Lung microvascular endothelial cell (primary cell): ENCODE data around the gene ITPKC. TPM values are rescaled to one million over a fixed set of nuclear protein-coding genes. Genes with fewer than 3 reads are reported as not detected.

Experiments
- DNase-seq, 2 donors: peaks; one replicate each; pipeline versions ENCODE4 v3.0.0 to v3.0.0-alpha.2; 2010; ENCODE audit warnings: low read depth in 2 of 2
- total RNA-seq: library from RNA; depleted of rRNA; stranded (reverse); fragments of >200 nt; gene quantifications from 2 replicates; pipeline ENCODE4 v1.2.1, GENCODE V29; 2014

Gene ITPKC
- total RNA-seq, 1 donor from 2014 or later = 25.6 TPM

DNA sequence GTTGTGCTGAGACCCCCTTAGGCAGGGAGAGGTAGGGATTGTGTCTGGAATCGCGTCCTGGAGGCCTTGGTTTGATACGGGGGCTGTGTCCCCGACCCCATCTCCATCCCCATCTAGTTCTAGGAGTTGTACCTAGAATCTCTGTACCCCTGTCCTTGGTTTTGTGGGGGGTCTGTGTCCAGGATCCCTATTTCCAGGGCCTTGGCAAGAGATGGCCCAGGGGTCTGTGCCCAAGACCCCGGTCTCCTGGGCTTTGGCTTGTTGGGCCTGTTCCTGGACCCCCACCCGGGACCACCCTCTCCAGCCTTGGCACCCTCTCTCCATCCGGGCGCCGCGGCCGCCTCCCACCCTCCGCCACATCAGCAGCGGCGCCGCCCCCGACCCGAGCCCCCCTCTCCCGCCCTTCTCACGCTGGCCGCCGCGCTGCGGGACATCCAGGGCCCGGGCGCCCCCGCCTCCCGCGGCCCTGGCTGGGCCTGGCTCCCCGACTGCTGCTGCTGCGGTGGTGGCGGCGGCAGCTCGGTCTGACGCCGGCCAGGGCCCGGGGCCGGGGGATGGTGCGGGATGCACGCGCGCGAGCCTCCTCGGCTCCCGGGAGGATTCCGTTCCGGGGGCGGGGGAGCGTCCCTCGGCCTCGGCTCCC is 26.7 kb upstream of the ITPKC start, which contains the start of gene NUMBL:
NUMBL (minus strand) TSS at position 602 of the 643 bp plus-strand sequence; CDS start at position 434, 168 bp downstream.
- DNase-seq = no peak

DNA sequence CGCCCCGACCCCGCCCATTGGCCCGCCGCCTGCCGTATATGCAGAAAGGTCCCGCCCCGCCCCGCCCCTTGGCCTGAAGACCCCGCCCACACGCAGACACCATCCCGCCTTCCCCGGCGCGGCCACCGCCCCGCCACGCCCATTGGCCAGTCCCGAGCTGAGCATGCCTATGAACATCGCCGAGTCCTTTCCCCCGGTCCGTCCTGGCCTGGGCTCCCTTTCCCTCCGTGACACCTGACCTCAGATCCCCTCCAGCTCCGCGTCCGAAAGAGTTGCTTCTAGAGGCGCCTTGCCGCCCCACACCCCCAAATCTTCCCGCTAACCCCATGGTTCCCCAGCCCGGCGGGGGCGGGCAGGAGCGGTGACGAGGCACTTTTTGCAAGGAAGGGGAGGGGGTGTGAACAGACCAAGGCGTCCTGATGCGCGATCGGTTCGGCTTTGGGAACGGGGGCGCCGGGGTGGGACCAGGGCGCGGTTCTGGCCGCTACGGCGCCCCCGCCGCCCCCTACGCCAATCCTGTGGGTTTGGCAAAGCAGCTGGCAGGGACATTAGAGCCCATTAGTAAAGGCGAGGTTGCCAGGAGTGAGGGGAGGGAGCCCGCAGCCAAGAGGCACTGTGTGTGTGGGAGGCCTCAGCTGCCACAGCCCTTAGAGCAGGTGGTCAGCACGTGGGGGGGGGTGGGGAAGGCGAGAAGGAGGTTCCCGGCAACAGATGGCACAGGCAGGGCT is 26.1 kb upstream of the ITPKC start:
- peak; percentile 93 to 94 for DNase-seq

DNA sequence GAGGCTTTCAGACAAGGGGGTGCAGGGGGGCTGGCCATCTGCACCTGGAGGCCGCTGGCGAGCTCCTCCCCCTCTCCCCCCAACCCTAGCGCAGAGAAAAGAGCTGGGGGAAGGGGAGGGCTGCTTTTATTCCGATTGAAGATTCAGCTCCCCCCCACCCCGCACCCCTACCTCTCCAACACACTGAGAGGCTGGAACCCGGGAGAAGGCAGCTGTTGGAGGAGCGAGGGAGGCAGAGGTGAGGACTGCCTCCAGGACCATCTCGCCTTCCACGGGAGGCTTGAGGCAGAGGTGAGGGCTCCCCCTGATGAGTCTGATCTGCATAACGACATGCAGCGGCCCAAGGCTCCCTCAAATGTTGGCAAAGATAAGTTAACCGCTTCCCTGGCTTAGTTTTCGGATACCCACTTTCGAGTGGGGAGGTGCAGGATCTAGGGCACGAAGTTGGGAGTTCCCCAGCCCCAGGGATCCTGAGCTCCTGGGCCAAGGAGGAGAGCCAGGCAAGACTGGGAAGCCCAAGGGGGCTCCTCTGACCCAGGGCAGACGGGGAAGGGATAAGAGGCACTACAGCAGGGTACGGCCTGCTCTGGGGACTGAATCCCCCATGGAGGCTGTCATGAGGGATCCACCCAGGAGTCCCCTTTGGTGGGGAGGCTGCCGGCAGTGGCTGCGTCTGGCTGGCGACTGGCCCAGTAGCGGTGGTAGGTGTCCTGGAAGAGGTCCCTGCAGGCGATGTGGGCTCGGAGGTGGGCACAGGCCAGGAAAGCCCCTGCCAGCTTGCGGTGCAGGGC is 25.3 kb upstream of the ITPKC start:
- no peak for DNase-seq

DNA sequence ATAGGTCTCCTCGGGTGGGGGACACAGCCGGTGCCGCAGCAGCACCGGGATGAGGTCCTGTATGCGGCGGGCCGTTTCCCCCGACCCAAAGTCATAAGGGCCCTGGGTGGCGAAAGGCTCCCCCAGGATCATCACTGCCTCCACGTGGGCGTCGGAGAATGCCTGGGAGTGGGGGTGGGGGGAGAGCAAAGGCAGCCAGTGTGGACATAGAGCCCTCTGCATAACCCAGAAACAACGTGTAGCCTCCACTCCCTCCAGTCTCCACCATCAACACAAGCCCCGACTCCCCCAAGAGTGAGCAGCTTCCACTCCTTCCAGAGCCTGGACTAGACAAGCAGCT is 24.7 kb upstream of the ITPKC start:
- DNase-seq = no peak

DNA sequence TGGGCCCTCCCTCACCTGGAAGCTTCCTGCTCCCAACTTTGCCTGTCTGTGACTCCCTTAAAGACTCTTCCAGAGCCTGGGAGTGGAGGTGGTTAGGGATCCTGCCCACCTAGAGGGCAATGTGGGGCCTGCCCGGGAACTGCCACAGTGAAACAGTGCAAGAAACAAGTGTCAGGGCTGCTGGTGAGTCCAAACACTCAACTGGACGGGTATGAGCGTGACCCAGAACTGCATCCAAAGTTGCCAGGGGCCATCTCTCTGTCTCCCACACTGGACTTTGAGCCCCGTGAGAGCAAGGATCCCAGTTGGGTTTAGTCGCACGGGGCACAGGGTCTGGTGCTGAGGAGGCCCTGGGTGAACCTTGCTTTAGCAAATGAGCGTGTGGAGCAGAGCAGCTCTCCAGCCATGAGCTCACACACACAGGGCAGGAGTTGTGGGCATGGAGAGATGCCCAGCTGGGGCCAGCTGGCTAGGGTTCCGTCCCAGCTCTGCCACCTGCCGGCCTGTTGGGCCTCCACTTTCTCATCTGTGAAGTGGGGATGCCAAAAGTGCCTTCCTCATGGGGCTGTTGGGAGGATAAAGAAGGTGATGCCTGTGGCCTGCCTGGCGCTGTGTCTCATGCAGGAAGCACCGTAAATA is 23.6 kb upstream of the ITPKC start:
- no peak for DNase-seq

DNA sequence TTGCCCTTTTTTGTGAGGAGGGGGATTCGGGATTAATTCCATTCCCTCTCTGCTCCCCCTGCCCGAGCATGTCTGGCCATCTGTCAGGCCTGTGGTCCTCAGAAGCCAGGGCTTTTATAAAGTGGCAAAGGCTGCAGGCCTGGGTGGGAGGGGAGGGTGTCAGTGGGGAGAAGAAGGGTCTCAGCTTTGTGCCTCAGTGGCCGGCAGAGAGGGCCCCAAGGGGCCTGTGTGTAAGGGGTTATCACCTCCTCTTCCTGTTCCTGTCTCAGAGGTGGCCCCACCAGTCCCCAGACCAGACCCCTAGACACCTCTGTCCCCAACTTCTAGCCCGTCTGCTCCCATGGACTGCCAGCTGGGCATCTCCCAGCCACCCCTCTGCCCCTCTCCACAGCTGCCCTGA is 23.0 kb upstream of the ITPKC start:
- DNase-seq = no peak

DNA sequence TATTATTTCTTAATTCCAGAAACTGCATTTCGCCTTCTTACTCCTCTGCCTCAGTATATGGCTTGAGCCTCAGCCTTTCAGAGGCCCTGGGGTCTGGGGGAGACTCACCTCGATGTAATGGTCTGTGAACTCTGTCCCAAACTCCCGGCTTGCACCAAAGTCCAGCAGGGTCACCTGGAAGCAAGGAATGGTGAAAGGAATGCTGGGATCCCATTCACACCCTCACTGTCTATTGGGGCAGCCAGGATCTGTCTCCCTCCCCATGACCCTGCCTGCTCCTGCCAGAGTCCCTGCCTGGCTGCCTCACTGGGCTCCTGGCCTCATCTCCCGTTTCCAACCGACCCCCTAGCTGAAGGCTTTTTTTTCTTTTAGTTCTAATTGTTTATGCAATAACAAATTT is 21.0 kb upstream of the ITPKC start:
- DNase-seq = no peak

DNA sequence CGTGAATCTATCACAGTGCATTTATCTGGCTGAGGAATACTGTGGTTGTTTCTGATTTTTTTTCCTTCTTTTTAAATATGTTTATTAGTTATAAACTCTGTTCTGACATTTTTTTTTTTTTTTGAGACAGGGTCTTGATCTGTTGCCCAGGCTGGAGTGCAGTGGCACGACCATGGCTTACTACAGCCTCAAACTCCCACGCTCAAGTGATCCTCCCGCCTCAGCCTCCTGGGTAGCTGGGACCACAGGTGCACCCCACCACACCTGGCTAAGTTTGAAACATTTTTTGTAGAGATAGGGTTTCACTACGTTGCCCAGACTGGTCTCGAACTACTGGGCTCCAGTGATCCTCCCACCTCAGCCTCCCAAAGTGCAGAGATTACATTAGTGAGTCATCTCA is 19.9 kb upstream of the ITPKC start:
- DNase-seq = no peak

DNA sequence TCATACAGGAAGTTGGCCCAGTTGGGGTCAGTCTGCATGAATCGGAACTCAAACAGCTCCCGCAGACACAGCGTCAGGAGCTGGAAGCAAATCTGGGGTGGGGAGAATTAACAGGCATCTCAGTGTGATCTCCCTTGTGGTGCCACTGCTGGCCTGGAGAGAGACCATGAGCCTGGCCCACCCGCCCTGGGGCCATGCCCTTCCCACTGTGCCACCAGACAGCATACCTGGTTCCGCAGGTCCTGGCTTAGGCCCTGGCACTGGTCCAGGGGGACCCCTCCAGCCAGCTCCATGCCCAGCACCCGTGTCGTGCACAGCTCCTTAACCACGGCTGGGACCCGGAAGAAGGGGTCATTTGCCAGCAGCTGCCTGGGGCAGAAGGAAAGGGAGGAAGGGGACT is 16.8 kb upstream of the ITPKC start:
- DNase-seq = no peak

DNA sequence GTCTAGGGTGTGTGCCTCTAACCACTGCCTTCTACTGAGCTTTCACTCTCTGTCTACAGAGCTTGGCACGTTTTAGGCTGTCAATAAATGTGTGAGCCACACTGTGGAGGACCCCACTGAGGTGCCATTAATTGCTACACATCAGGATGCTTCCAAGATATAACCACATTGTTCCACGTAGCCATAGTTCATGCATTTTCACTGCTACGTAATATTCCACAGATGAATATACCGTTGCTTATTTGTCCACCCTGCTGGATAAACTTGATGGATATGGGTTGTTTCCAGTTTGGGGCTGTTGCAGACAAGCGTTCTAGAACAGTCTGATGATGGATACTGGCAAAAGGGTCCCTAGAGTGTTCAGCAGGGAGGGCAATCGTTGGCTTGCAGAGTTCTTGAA is 15.2 kb upstream of the ITPKC start:
- DNase-seq = no peak

DNA sequence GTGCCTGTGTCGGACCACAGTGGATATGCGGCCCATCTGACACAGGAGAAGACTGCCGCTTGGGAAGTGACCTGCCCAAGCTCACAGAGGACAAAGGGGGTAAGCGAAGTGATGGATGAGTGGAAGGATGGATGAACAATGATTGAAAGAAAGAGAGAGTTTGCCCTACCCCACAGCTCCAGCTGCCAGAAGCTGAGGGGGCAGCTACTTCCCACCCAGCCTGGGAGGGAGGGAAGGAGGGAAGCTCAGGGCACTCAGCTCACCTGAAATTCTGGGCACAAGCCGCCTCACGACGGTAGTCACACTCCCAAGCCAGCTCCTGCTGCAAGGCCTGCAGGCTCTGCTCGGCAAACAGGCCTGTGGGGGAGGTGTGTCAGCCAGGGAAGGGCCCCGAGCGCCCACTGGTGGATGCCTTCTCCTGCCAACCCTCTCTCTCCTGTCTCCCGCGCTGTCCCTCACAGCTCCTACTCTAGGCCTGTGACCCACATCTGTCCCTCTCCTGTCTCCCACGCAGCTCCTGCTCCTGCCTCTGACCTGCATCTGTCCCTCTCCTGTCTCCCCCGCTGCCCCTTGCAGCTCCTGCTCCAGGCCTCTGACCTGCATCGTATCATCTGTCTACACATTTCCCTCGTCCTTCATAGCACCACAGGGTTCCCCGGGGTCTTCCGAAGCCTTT is 14.4 kb upstream of the ITPKC start:
- DNase-seq = no peak

DNA sequence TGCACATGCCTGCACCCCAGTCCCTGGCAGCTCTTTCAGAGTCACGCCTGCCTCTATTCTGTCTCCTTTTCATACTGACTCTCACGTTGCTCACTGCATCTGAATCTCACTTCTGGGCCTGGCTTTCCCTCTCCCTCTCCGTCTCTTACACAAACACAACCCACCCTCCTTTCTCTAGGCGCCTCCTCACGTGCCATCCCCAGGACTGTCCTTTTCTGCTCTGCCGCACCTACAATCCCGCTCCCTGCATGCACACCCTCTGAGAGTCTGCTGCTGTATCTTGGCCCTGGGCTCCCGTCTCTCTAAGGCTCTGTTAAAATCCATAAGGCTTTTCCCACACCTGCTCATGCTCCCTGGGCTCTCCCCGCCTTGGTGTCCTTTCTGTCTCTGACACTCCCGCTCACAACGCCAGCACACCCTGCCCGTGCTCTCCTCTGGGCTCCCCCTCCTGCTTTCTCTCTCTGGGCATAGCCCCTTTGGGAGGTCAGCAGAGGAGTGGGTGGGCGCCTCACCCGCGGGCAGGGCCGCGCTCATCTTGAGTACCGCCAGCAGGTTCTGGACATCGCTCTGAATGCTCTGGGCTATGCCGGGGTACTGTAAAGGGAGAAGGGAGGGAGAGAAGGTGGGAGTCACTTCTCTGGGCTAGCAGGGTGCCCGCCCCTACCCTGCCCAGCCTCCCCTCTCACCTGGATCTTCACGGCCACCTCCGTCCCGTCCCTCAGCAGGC is 13.7 kb upstream of the ITPKC start:
- DNase-seq = no peak

DNA sequence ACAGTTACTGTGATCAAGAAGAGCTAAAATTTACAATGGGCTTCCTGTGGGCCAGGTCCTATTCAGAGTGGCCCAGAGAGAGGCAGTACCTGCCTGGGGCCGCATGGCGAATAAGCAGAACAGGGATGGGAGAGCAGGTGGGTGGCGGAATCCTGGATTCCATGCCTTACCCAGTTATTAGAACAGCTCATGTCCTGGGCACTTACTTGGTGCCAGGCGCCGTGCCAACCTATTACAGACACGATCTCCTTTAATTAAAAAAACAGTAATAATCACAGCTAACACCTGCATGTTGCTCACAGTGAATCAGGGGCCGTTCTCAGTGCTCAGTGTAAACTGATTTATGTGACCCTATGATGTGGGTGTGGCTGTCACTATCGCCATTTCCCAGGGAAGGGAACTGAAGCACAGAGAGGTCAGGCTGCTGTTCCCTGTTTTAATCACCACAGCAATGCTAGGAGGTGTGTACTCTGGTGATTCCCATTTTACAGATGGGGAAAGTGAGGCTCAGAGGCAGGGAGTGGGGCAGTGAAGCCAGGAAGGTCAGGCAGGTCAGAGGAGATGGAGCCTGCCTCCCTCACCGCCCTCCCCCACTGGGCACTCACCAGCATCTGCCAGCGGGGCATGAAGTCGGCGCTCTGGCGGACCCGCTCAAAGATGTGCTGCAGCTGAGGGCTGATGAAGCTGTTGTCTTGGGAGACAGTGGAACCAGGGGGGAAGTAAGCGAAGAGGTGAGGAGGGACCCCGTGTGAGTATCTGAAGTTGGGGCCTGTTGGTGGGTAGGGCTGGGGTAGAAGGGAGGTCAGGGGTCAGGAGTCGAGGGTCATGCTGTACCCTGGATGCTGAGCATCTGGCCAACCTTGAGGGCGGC is 12.2 kb upstream of the ITPKC start:
- DNase-seq = no peak

DNA sequence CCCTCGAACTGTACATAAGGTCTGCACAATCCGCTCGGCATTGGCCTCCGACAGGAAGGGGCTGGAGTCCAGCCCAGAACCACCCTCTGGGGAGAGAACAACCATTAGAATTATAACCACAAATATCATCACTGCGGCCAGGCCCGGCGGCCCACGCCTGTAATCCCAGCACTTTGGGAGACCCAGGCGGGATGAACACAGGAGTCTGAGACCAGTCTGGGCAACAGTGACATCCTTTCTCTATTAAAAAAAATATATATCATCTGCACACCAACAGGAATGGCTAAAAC is 11.6 kb upstream of the ITPKC start:
- no peak for DNase-seq

DNA sequence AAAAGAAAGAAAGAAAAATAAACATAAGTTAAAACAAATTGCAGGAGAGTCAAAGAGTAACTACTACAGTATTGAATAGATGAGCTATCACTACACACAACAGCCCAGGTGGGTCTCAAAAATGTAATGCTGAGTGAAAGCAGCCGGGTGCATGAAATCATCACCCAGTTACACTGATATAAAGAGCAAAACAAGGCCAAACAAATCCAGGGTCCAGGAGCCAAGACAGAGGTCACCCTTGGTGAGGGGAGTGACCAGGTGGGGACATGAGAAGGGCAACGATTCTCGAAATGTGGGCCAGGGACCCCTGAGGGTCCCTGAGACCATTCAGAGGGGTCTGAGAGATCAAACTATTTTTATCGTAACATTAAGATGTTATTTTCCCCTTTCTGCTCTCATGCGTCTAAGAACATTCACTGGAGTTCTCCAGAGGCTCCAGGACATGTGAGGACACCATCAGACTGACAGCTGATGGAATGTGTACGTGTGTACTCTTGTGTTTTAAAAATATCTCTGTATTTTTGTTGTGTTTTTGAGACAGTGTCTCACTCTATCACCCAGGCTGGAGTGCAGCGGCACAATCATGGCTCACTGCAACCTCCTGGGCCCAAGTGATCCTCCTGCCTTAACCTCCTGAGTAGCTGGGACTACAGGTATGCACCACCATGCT is 10.8 kb upstream of the ITPKC start:
- DNase-seq = no peak

DNA sequence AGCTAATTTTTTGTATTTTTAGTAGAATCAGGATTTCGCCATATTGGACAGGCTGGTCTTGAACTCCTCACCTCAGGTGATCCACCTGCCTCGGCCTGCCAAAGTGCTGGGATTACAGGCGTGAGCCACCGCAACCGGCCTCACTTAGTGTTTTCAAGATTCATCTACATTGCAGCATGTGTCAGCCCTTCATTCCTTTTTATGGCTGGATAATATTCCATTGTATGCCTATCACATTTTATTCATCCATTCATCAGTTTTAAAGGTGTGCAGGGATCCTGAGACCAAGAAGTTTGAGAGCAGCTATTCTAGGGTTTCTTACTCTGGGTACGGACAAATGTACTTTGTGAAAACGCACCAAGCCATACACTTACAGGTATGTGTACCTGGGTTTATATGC is 9.3 kb upstream of the ITPKC start:
- DNase-seq = no peak

DNA sequence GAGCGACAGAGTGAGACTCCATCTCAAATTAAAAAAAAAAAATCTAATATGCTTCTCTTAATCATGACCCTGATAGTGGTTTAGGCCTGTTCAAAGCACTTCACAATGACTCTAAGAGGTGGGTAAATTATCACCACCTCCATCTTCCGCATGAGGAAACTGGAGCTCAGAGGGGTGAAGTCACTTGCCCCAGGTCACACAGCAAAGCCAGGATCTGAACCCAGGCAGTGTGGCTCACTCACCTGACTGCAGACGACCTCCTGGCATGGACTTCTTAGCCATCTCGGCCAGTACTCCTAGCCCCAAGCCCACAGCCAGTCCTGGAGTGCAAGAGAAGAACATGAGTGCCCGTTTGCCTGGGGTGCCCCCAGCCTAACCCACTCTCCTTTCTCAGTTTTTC is 7.1 kb upstream of the ITPKC start:
- DNase-seq = no peak

DNA sequence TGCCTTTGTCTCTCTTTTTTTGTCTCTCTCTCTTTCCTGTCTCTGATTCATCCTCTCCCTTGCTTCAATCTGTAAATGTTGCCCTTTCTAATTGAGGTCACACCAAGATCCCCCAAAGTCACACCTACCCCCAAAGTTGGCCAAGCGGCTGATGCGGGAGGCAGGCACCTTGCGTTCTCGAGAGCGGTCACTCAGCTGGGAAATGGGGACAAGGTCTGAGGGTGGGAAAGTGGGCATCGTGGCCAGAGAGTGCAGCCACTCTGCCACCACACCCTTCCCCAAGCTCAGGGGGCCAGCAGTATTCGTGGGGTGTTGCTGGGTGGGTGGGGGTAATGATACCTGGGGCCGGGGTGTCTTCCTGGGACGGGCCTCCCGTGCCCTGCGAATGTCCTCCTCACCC is 3.0 kb upstream of the ITPKC start:
- DNase-seq = no peak

DNA sequence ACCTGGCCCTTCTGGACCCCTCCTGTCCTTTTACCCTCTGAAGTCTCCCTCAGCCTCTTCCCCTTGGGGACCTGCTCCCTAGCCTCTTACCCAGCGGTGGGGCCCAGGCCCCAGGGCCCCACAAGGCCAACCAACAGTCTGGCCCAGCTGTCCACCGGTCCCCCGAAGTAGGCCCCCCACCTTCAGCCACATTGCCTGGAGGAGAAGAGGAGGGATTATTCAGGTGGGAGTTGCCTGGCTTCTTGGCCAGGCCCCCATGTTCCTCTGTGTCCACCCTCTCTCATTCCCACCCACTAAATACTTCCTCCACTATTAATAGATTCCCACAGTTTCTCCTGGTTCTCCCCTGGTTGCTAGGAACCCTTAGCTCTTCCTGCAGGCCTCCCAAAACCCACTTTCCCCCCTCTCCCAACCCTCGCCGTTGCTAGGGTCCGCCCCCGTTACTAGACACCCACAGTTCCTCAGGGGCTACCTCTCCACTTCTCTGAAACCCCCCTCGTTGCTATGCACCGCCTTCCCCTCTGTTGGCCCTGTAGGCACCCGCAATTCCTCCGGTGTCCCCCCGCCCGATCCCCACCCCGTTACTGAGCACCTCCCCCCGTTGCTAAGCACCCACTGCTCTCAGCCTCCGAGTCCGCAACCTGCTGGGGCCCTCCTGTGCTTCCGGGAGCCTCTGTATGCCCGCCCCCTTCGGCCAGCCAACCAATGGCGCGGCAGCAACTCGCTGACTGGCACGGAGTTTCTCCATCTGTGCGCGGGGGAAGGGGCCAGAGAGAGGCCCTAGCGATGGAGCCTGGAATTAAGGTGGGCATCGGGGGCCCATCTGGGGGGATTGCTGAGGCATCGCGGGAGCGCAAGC is 2.2 kb upstream of the ITPKC start:
- peak; percentile 91 to 93 for DNase-seq
